BJ (cell line): ENCODE measurements around the gene CLCA1. TPM values are rescaled to one million over a fixed set of nuclear protein-coding genes. Genes with fewer than 3 reads are reported as not detected.

Experiments
- CTCF ChIA-PET: fragments of 350-600 bp; formaldehyde crosslinking; extraction: SDS; loops from one replicate; lab custom pipeline; 2021; ENCODE audit warnings: antibody characterized with exemption, inconsistent platforms; lab: Yijun Ruan, JAX
- POLR2A ChIA-PET: fragments of 300-600 bp; sonication (Branson Sonifier 250); formaldehyde crosslinking; extraction: SDS; loops from one replicate; lab custom pipeline; 2021; ENCODE audit warnings: antibody characterized with exemption; lab: Charles Lee
- DNase-seq: peaks from one replicate; pipeline ENCODE4 v3.0.0-alpha.2; 2011; ENCODE audit warnings: low read depth
- H3K27me3 ChIP-seq: 2 replicates; pipeline ENCODE4 v1.6.0; 2011; ENCODE audit warnings: low read length; ENCODE audit not compliant: control insufficient read depth, insufficient read depth
- H3K36me3 ChIP-seq: 2 replicates; pipeline ENCODE4 v1.5.1; 2011; ENCODE audit warnings: low read length; ENCODE audit not compliant: control insufficient read depth, insufficient read depth
- H3K4me3 ChIP-seq: 2 replicates; pipeline ENCODE4 v1.5.1; 2011; ENCODE audit warnings: low read depth, mild to moderate bottlenecking, control low read depth, low read length
- CTCF ChIP-seq: IDR thresholded peaks from 2 replicates; pipeline ENCODE4 v1.5.1; 2011; ENCODE audit warnings: low read depth, mild to moderate bottlenecking, control low read depth, inconsistent platforms, low read length, moderate library complexity; ENCODE audit not compliant: insufficient read depth
- polyA minus RNA-seq: library from RNA; depleted of rRNA, polyadenylated mRNA; stranded (reverse); fragments of >200 nt; gene quantifications from 2 replicates; pipeline ENCODE4 v1.2.3, GENCODE V29; 2011; rRNA and poly(A)+ RNA removed
- polyA plus RNA-seq: library from polyadenylated mRNA; depleted of rRNA; stranded (reverse); fragments of >200 nt; gene quantifications from 2 replicates; pipeline ENCODE4 v1.2.3, GENCODE V29; 2011; rRNA removed

Gene CLCA1
- polyA plus RNA-seq (not detected in 2 replicates), polyA minus RNA-seq (not detected in 2 replicates)

- H3K27me3 ChIP-seq: no peaks in the 10 kb centered on the region
- no peaks in the 10 kb centered on the region for H3K36me3 ChIP-seq
- no peak for DNase-seq
- no peak for TF ChIP-seq CTCF
- H3K4me3 ChIP-seq: no peak within 1 kb of the TSS
- CTCF ChIA-PET: interaction anchor here (0.9 kb wide), 1 partner anchor 32 kb away, joined by 3 read pairs; no protein-coding TSS in a partner anchor
- POLR2A ChIA-PET: no interaction called here
These were observed at the start of gene CLCA1 for GRCh38 chr1:86468501-86468977. Gene CLCA1, plus strand, starts transcription at chr1:86468927. Its CDS starts 45 bp downstream, at chr1:86468972.

GRCh38 chr1:86419277-86419903, 49.3 kb upstream of the CLCA1 start:
- ChIA-PET POLR2A (no interaction called here), CTCF (interaction anchor here (0.9 kb wide), 1 partner anchor 11 kb away, joined by 3 read pairs; no protein-coding TSS in a partner anchor)
- peak; percentile 70 for TF ChIP-seq CTCF
- DNase-seq: no peak
- Histone ChIP-seq H3K36me3 (no peaks in the 10 kb centered on the region), H3K4me3 (no peak overlapping the region), H3K27me3 (no peaks in the 10 kb centered on the region)

DNA sequence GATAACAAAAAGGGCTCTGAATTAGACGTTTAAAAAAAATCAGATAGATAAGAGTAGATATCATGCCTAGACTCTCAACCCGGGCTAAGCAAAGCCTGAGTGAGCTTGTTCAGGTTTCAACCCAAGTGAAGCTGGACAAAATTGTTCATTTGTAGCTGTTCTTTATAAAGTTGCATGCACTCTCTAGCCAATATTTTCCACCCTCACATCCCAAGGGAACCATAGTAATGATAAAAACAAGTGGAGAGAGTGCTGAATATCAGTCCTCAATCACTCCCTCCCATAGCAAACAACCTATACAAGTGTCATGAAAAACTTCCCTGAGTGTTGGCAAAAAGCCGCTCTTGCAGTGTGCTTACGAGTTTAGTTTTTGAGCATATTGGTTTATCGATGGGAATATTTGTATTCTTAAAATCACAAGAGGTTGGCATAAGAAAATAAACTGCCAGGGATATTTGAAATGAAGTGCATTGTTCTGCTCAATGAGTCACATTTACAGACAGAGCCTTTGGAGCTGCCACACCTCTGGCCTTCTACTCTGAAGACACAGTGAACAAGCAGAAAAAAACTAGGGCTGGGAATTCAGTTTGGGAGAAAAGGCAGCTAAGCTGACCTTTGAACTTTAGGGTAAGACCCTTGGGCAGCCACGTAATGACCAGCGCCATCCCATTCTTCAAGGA, 47.0 kb upstream of the CLCA1 start:
- H3K36me3 ChIP-seq: no peaks in the 10 kb centered on the region
- H3K4me3 ChIP-seq: no peak overlapping the region
- POLR2A ChIA-PET: no interaction called here
- DNase-seq: no peak
- CTCF ChIA-PET: interaction anchor here (1.4 to 1.6 kb wide), 2 partner anchors 15 to 22 kb away, joined by 3 read pairs; no protein-coding TSS in a partner anchor
- no peak for TF ChIP-seq CTCF
- H3K27me3 ChIP-seq: no peaks in the 10 kb centered on the region

GRCh38 chr1:86423473-86423872, 45.3 kb upstream of the CLCA1 start:
- Histone ChIP-seq H3K4me3 (no peak overlapping the region), H3K36me3 (no peaks in the 10 kb centered on the region), H3K27me3 (no peaks in the 10 kb centered on the region)
- no peak for DNase-seq
- ChIA-PET POLR2A (no interaction called here), CTCF (interaction anchor here (2.1 kb wide), 1 partner anchor 84 kb away, joined by 7 read pairs; no protein-coding TSS in a partner anchor)
- TF ChIP-seq CTCF: no peak

- POLR2A ChIA-PET: no interaction called here
- DNase-seq: no peak
These were observed 44.9 kb upstream of the CLCA1 start, which contains the start of gene CLCA2 for GRCh38 chr1:86423873-86424272. Gene CLCA2, plus strand, starts transcription at chr1:86424171. Its CDS starts 77 bp downstream, at chr1:86424248.

More at GRCh38 chr1:86423873-86424272, 44.9 kb upstream of the CLCA1 start, which contains the start of gene CLCA2:
- Histone ChIP-seq H3K36me3 (no peaks in the 10 kb centered on the region), H3K27me3 (no peaks in the 10 kb centered on the region), H3K4me3 (no peak within 1 kb of the TSS)
- no peak for TF ChIP-seq CTCF
- CTCF ChIA-PET: interaction anchor here (0.9 to 2.1 kb wide), 2 partner anchors 77 to 84 kb away, joined by 3 to 7 read pairs; no protein-coding TSS in a partner anchor
